Stimulated activated CD8-positive, alpha-beta memory T cell treated with anti-CD3 and anti-CD28 coated beads, Interleukin-7, amount 100 ng/mL, for 48 hours (primary cell): Measurements from ENCODE around the gene PSORS1C1.
A peak's percentile ranks its signal among the peaks of the same experiment; 100 is the strongest.
"Not testable (repeated sequence)": the region's sequence is repeated elsewhere in the genome, so short reads cannot be mapped to it uniquely, and the experiment has no call there.

Experiments used
- DNase-seq, 2 donors: peaks; one replicate each; pipeline ENCODE4 v3.0.0-alpha.2; 2020; ENCODE audit warnings: low read depth in 1 of 2; ENCODE audit errors: extremely low read depth in 1 of 2

Gene PSORS1C1

GRCh38 chr6:31114541-31114878 is at the start of gene PSORS1C1:
TSS of gene PSORS1C1 (plus strand) at chr6:31114800. CDS start at chr6:31129633, 14,833 bp downstream.
- no peak for DNase-seq

GRCh38 chr6:31065556-31065955 is 49.0 kb upstream of the PSORS1C1 start:
- no peak for DNase-seq

- DNase-seq, result not testable (repeated sequence)
Measured at GRCh38 chr6:31067028-31067427, 47.6 kb upstream of the PSORS1C1 start.

GRCh38 chr6:31067891-31068668 is 46.5 kb upstream of the PSORS1C1 start:
- not testable (repeated sequence) for DNase-seq

- DNase-seq, result peak; percentile 25 to 52
Measured at GRCh38 chr6:31068669-31069340, 45.8 kb upstream of the PSORS1C1 start.

GRCh38 chr6:31070711-31071197 is 43.8 kb upstream of the PSORS1C1 start:
- no peak for DNase-seq

GRCh38 chr6:31074401-31074800 is 40.2 kb upstream of the PSORS1C1 start:
- DNase-seq, result no peak

- no peak for DNase-seq
Measured at GRCh38 chr6:31075528-31075927, 39.1 kb upstream of the PSORS1C1 start.

- DNase-seq, result no peak
Measured at GRCh38 chr6:31076611-31077010, 38.0 kb upstream of the PSORS1C1 start.

- DNase-seq, result peak; percentile 21 to 38
Measured at GRCh38 chr6:31079656-31080261, 34.8 kb upstream of the PSORS1C1 start.

GRCh38 chr6:31081872-31082271 is 32.7 kb upstream of the PSORS1C1 start:
- no peak for DNase-seq

GRCh38 chr6:31083742-31084354 is 30.8 kb upstream of the PSORS1C1 start:
- peak in 1 of 2 donors; percentile 21 for DNase-seq

GRCh38 chr6:31086788-31087440 is 27.7 kb upstream of the PSORS1C1 start:
- DNase-seq, result no peak

GRCh38 chr6:31087494-31088089 is 27.0 kb upstream of the PSORS1C1 start:
- DNase-seq, result peak; percentile 52 to 84

GRCh38 chr6:31090275-31090972 is 24.2 kb upstream of the PSORS1C1 start:
- DNase-seq, result no peak

GRCh38 chr6:31090973-31091364 is 23.6 kb upstream of the PSORS1C1 start:
- DNase-seq, result no peak

- DNase-seq, result no peak
Measured at GRCh38 chr6:31091680-31092079, 22.9 kb upstream of the PSORS1C1 start.

GRCh38 chr6:31092238-31092637 is 22.4 kb upstream of the PSORS1C1 start:
- DNase-seq, result no peak

- DNase-seq, result no peak
Measured at GRCh38 chr6:31092769-31093505, 21.7 kb upstream of the PSORS1C1 start.
